Measurements from ENCODE around the gene STRA8. TPM values are rescaled to one million over a fixed set of nuclear protein-coding genes. Genes with fewer than 3 reads are reported as not detected.

Gene STRA8
- polyA plus RNA-seq, 1 donor (not counting 4 experiments of a cell fraction or from before 2014, with no cell fraction given), result not detected

DNA sequence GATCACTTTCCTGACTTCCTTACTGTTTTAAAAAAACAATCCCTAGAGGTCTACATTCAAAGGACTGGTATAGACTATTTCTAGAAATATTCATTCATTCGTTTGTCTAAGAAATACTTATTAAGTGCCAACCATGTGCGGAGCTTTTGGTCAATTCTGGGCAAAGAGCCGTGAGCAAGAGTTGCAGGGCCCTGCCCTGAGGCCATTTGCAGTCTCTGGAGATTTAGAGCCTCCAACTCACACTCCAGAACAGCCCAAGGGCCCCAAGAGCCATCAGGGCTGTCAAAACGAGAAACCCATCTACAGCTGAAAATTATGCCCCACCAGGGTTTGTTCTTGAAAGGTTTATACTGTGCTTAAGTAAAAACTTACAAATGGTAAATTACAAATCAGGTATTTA lies 38.5 kb upstream of the STRA8 start:
- Histone ChIP-seq H3K9me3 (ENCODE audit: control insufficient read depth, low read depth, low read length) (no peaks in the 10 kb centered on the region), H4K20me1 (ENCODE audit: control insufficient read depth, extremely low read depth, insufficient read depth, low read length) (no peaks in the 10 kb centered on the region), H3K4me2 (ENCODE audit: control insufficient read depth, extremely low read depth, insufficient read depth, low read depth, low read length) (no peak overlapping the region), H3K36me3 (ENCODE audit: control insufficient read depth in 2 of 2, extremely low read depth in 1 of 2, insufficient read depth in 2 of 2, low read length in 2 of 2) (peaks cover 31 to 39% of the 10 kb centered on the region in 2 experiments), H3K9ac (ENCODE audit: control insufficient read depth, extremely low read depth, insufficient read depth, low read length) (no peak overlapping the region), H2AFZ (ENCODE audit: control insufficient read depth, low read length) (no peak overlapping the region), H3K79me2 (ENCODE audit: control insufficient read depth, insufficient read depth, low read length) (peaks cover 3% of the 10 kb centered on the region), H3K27ac (ENCODE audit: control insufficient read depth, insufficient read depth, low read length) (no peak overlapping the region), H3K9me1 (ENCODE audit: control insufficient read depth, extremely low read depth, insufficient read depth, low read length) (peaks cover 2% of the 10 kb centered on the region), H3K27me3 (ENCODE audit: control insufficient read depth, extremely low read depth, insufficient read depth, low read length) (no peaks in the 10 kb centered on the region), H3K4me3 (ENCODE audit: control insufficient read depth in 2 of 3, extremely low read depth in 1 of 3, insufficient read depth in 2 of 3, low read depth in 1 of 3, low read length in 3 of 3) (no peak overlapping the region), H3K4me1 (ENCODE audit: control insufficient read depth, extremely low read depth, insufficient read depth, low read length) (peaks cover 27% of the 10 kb centered on the region)
- TF ChIP-seq, protein P1, sequence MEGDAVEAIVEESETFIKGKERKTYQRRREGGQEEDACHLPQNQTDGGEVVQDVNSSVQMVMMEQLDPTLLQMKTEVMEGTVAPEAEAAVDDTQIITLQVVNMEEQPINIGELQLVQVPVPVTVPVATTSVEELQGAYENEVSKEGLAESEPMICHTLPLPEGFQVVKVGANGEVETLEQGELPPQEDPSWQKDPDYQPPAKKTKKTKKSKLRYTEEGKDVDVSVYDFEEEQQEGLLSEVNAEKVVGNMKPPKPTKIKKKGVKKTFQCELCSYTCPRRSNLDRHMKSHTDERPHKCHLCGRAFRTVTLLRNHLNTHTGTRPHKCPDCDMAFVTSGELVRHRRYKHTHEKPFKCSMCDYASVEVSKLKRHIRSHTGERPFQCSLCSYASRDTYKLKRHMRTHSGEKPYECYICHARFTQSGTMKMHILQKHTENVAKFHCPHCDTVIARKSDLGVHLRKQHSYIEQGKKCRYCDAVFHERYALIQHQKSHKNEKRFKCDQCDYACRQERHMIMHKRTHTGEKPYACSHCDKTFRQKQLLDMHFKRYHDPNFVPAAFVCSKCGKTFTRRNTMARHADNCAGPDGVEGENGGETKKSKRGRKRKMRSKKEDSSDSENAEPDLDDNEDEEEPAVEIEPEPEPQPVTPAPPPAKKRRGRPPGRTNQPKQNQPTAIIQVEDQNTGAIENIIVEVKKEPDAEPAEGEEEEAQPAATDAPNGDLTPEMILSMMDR (optimal IDR thresholded peaks at IDR 0.05 in 1 of 3, IDR thresholded peaks at IDR 0.05 in 1 of 3, conservative IDR thresholded peaks at IDR 0.05 in 1 of 3; ENCODE audit: extremely low read depth in 1 of 3, insufficient read depth in 2 of 3, low read length in 3 of 3), result no peak
- no peak for TF ChIP-seq EZH2 (IDR thresholded peaks at IDR 0.05; ENCODE audit: low read length)
- FAIRE-seq (no peak), DNase-seq (ENCODE audit: low read depth, low spot score) (no peak)
- dilution Hi-C loops (cut with MboI; ENCODE audit: extremely low pct_ligation_motif_present, low sequenced_read_pairs), result no loop called here

DNA sequence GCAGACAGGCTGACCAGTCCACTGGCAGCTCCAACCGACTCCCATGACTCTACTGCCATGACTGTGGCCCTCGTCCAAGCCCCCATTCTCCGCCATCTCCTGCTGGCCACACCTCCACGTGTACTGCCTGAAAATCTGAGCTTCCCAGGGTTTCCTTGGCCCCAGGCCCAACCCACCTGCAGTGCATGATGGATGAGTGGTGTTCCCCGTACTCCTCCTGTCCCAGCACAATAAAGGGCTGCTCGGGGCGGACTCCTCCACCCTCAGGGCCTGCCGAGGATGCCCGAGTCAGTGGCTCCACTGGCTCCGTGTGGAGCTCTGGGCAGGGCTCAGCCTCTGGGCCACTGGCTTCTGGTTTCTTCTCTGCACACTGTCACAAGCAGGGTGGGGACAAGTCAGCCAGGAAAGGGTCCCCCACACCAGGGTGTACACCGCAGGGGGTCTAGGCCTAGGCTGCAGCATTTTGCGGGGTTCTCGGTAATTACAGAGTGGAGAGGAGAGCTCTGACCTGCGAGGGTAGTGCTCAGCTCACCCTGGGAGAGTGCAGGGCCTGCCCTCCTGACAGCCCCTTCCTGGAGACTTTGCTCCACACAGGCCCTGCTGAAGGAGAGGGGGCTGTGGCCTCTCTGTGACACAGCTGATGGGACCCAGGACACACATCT lies 37.5 kb upstream of the STRA8 start:
- Histone ChIP-seq H4K20me1 (ENCODE audit: control insufficient read depth, extremely low read depth, insufficient read depth, low read length) (no peaks in the 10 kb centered on the region), H3K36me3 (ENCODE audit: control insufficient read depth in 2 of 2, extremely low read depth in 1 of 2, insufficient read depth in 2 of 2, low read length in 2 of 2) (peaks cover 31 to 39% of the 10 kb centered on the region in 2 experiments), H3K27me3 (ENCODE audit: control insufficient read depth, extremely low read depth, insufficient read depth, low read length) (no peaks in the 10 kb centered on the region), H3K4me1 (ENCODE audit: control insufficient read depth, extremely low read depth, insufficient read depth, low read length) (peaks cover 26% of the 10 kb centered on the region), H2AFZ (ENCODE audit: control insufficient read depth, low read length) (no peak overlapping the region), H3K79me2 (ENCODE audit: control insufficient read depth, insufficient read depth, low read length) (peaks cover 5% of the 10 kb centered on the region), H3K9ac (ENCODE audit: control insufficient read depth, extremely low read depth, insufficient read depth, low read length) (no peak overlapping the region), H3K4me3 (ENCODE audit: control insufficient read depth in 2 of 3, extremely low read depth in 1 of 3, insufficient read depth in 2 of 3, low read depth in 1 of 3, low read length in 3 of 3) (no peak overlapping the region), H3K9me3 (ENCODE audit: control insufficient read depth, low read depth, low read length) (no peaks in the 10 kb centered on the region), H3K27ac (ENCODE audit: control insufficient read depth, insufficient read depth, low read length) (no peak overlapping the region), H3K4me2 (ENCODE audit: control insufficient read depth, extremely low read depth, insufficient read depth, low read depth, low read length) (no peak overlapping the region), H3K9me1 (ENCODE audit: control insufficient read depth, extremely low read depth, insufficient read depth, low read length) (peaks cover 2% of the 10 kb centered on the region)
- TF ChIP-seq, protein P1 (optimal IDR thresholded peaks at IDR 0.05 in 1 of 3, IDR thresholded peaks at IDR 0.05 in 1 of 3, conservative IDR thresholded peaks at IDR 0.05 in 1 of 3; ENCODE audit: extremely low read depth in 1 of 3, insufficient read depth in 2 of 3, low read length in 3 of 3), result no peak
- TF ChIP-seq EZH2 (IDR thresholded peaks at IDR 0.05; ENCODE audit: low read length), result no peak
- FAIRE-seq (no peak), DNase-seq (ENCODE audit: low read depth, low spot score) (no peak)
- dilution Hi-C loops (cut with MboI; ENCODE audit: extremely low pct_ligation_motif_present, low sequenced_read_pairs), result no loop called here
